ENCODE results near the gene TOX2.

DNA sequence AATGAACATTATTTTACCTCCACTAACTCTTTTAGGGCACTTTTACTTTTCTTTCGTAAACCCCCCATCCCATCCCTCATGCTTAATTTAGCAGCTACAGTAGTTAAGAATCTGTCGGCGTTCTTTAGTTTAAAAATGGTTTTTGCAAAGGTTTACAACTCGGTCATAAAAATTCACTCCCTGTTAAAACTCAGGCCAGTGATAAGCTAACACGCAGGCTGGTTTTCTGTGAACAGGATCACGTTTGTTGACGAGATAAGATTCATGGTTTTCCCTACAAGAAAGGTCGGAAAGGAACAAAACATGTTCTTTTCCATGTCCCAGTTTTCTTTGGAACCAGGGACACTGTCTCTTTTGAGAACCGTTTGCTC lies 101.1 kb downstream of the TOX2 start:
- TF ChIP-seq CTCF (IDR thresholded peaks at IDR 0.05 in 4 of 5, conservative IDR thresholded peaks at IDR 0.05 in 1 of 5) (no peak), POLR2A (IDR thresholded peaks at IDR 0.05) (no peak)

Measured in gastrocnemius medialis (tissue), 4 donors.